ENCODE data around the gene CD37.
"Not testable (repeated sequence)": the region's sequence is repeated elsewhere in the genome, so short reads cannot be mapped to it uniquely, and the experiment has no call there.

CD37 gene

GRCh38 chr19:49366110-49366509, 30.9 kb downstream of the CD37 start:
- intact Hi-C loops (cut with micrococcal nuclease), result no loop called here
- H3K9me3 Mint-ChIP-seq, result peaks cover 25% of the 10 kb centered on the region
- H3K4me1 Mint-ChIP-seq (ENCODE audit: low read depth), result no peaks in the 10 kb centered on the region
- H3K27me3 Mint-ChIP-seq, result peaks cover 22% of the 10 kb centered on the region
- no peak overlapping the region for H3K27ac Mint-ChIP-seq
- no peak overlapping the region for H3K4me3 Mint-ChIP-seq
- H3K36me3 Mint-ChIP-seq (ENCODE audit: low read depth), result peaks cover 6% of the 10 kb centered on the region

- Mint-ChIP-seq H3K9me3 (peaks cover 25% of the 10 kb centered on the region), H3K36me3 (ENCODE audit: low read depth) (peaks cover 6% of the 10 kb centered on the region), H3K4me3 (no peak overlapping the region), H3K27ac (no peak overlapping the region), H3K4me1 (ENCODE audit: low read depth) (no peaks in the 10 kb centered on the region), H3K27me3 (peaks cover 27% of the 10 kb centered on the region)
- intact Hi-C loops (cut with micrococcal nuclease), result no loop called here
These were observed 33.6 kb downstream of the CD37 start for GRCh38 chr19:49368711-49369358.

- Mint-ChIP-seq H3K4me1 (ENCODE audit: low read depth) (no peaks in the 10 kb centered on the region), H3K36me3 (ENCODE audit: low read depth) (peaks cover 6% of the 10 kb centered on the region), H3K4me3 (no peak overlapping the region), H3K9me3 (peaks cover 25% of the 10 kb centered on the region), H3K27me3 (peaks cover 25% of the 10 kb centered on the region), H3K27ac (no peak overlapping the region)
- intact Hi-C loops (cut with micrococcal nuclease), result no loop called here
These were observed 36.0 kb downstream of the CD37 start for GRCh38 chr19:49371184-49371583.

- intact Hi-C loops (cut with micrococcal nuclease); H3K4me1 Mint-ChIP-seq (ENCODE audit: low read depth): not testable (repeated sequence)
- peaks cover 25% of the 10 kb centered on the region for H3K27me3 Mint-ChIP-seq
These were observed 38.0 kb downstream of the CD37 start for GRCh38 chr19:49373174-49373573.

GRCh38 chr19:49374665-49375434, 39.6 kb downstream of the CD37 start:
- peaks cover 11% of the 10 kb centered on the region for H3K9me3 Mint-ChIP-seq
- intact Hi-C loops (cut with micrococcal nuclease), result no loop called here
- no peak overlapping the region for H3K4me3 Mint-ChIP-seq
- peaks cover 25% of the 10 kb centered on the region for H3K27me3 Mint-ChIP-seq
- H3K27ac Mint-ChIP-seq, result no peak overlapping the region
- no peaks in the 10 kb centered on the region for H3K36me3 Mint-ChIP-seq (ENCODE audit: low read depth)
- H3K4me1 Mint-ChIP-seq (ENCODE audit: low read depth), result no peaks in the 10 kb centered on the region

More at GRCh38 chr19:49373174-49373573, 38.0 kb downstream of the CD37 start:
- H3K9me3 Mint-ChIP-seq, result peaks cover 25% of the 10 kb centered on the region
- H3K4me3 Mint-ChIP-seq; H3K36me3 Mint-ChIP-seq (ENCODE audit: low read depth); H3K27ac Mint-ChIP-seq: not testable (repeated sequence)

- Mint-ChIP-seq H3K27me3 (peaks cover 22% of the 10 kb centered on the region), H3K9me3 (peaks cover 18% of the 10 kb centered on the region), H3K36me3 (ENCODE audit: low read depth) (no peaks in the 10 kb centered on the region), H3K27ac (no peak overlapping the region), H3K4me1 (ENCODE audit: low read depth) (no peaks in the 10 kb centered on the region), H3K4me3 (no peak overlapping the region)
- intact Hi-C loops (cut with micrococcal nuclease), result no loop called here
These were observed 43.3 kb downstream of the CD37 start for GRCh38 chr19:49378512-49378911.

GRCh38 chr19:49380391-49380790, 45.2 kb downstream of the CD37 start:
- Mint-ChIP-seq H3K27me3 (peaks cover 20% of the 10 kb centered on the region), H3K4me1 (ENCODE audit: low read depth) (no peaks in the 10 kb centered on the region), H3K4me3 (no peak overlapping the region), H3K9me3 (peaks cover 18% of the 10 kb centered on the region), H3K27ac (no peak overlapping the region), H3K36me3 (ENCODE audit: low read depth) (no peaks in the 10 kb centered on the region)
- intact Hi-C loops (cut with micrococcal nuclease), result no loop called here

- Mint-ChIP-seq H3K4me3 (no peak overlapping the region), H3K9me3 (peaks cover 18% of the 10 kb centered on the region), H3K36me3 (ENCODE audit: low read depth) (no peaks in the 10 kb centered on the region), H3K27ac (no peak overlapping the region), H3K27me3 (peaks cover 17% of the 10 kb centered on the region), H3K4me1 (ENCODE audit: low read depth) (no peaks in the 10 kb centered on the region)
- intact Hi-C loops (cut with micrococcal nuclease), result no loop called here
These were observed 47.4 kb downstream of the CD37 start for GRCh38 chr19:49382639-49383038.

GRCh38 chr19:49383599-49383998, 48.4 kb downstream of the CD37 start:
- peaks cover 7% of the 10 kb centered on the region for H3K4me1 Mint-ChIP-seq (ENCODE audit: low read depth)
- H3K36me3 Mint-ChIP-seq (ENCODE audit: low read depth), result no peaks in the 10 kb centered on the region
- H3K27ac Mint-ChIP-seq, result no peak overlapping the region
- peaks cover 18% of the 10 kb centered on the region for H3K9me3 Mint-ChIP-seq
- intact Hi-C loops (cut with micrococcal nuclease), result no loop called here
- H3K27me3 Mint-ChIP-seq, result peaks cover 19% of the 10 kb centered on the region
- H3K4me3 Mint-ChIP-seq, result no peak overlapping the region

GRCh38 chr19:49387936-49388372, 52.7 kb downstream of the CD37 start, which contains the start of gene KASH5:
KASH5 (plus strand) TSS chr19:49388249; CDS start chr19:49390884, 2,635 bp downstream.
- peaks cover 35% of the 10 kb centered on the region for H3K27me3 Mint-ChIP-seq
- H3K36me3 Mint-ChIP-seq (ENCODE audit: low read depth), result no peaks in the 10 kb centered on the region
- peak within 1 kb of the TSS; percentile 67 for H3K4me3 Mint-ChIP-seq
- H3K27ac Mint-ChIP-seq, result peak within 1 kb of the TSS; percentile 77
- intact Hi-C loops (cut with micrococcal nuclease), result no loop called here
- peaks cover 20% of the 10 kb centered on the region for H3K4me1 Mint-ChIP-seq (ENCODE audit: low read depth)
- H3K9me3 Mint-ChIP-seq, result peaks cover under 1% of the 10 kb centered on the region

- Mint-ChIP-seq H3K27me3 (peaks cover 40% of the 10 kb centered on the region), H3K27ac (peak overlapping the region; percentile 77), H3K9me3 (no peaks in the 10 kb centered on the region), H3K36me3 (ENCODE audit: low read depth) (no peaks in the 10 kb centered on the region), H3K4me1 (ENCODE audit: low read depth) (peaks cover 20% of the 10 kb centered on the region), H3K4me3 (no peak overlapping the region)
- intact Hi-C loops (cut with micrococcal nuclease), result no loop called here
These were observed 54.2 kb downstream of the CD37 start for GRCh38 chr19:49389406-49389805.

Data from dendritic cell treated with granulocyte-macrophage colony-stimulating factor and Interleukin-4, amounts not matched to agents 40 ng/mL and 50 ng/mL, for 4 days (primary cell).